Astrocyte (in vitro differentiated cells and primary cell): Measurements from ENCODE around the gene NAALADL2.

Experiments used
- CTCF ChIP-seq: IDR thresholded peaks from 2 replicates; pipeline ENCODE4 v1.5.1; 2011; ENCODE audit warnings: low read depth, mild to moderate bottlenecking, inconsistent platforms, low read length, moderate library complexity; ENCODE audit not compliant: insufficient read depth
- EZH2 ChIP-seq: IDR thresholded peaks from 2 replicates; pipeline ENCODE4 v1.6.1; 2012; ENCODE audit warnings: mild to moderate bottlenecking, low read length, inconsistent platforms; ENCODE audit not compliant: insufficient read depth

GRCh38 chr3:175620093-175620492 lies 761.0 kb downstream of the NAALADL2 start:
- no peak for TF ChIP-seq CTCF
- no peak for TF ChIP-seq EZH2
